GM18526 (cell line): ENCODE results near the gene MAP3K20.

Experiments used
- POLR2A ChIP-seq: IDR thresholded peaks from 3 replicates; pipeline ENCODE4 v1.6.1; 2011; ENCODE audit not compliant: insufficient read length; ENCODE audit errors: extremely low read depth

The MAP3K20 gene

GRCh38 chr2:173218326-173219056, 142.8 kb downstream of the MAP3K20 start:
- TF ChIP-seq POLR2A = no peak

- no peak for TF ChIP-seq POLR2A
Observed at GRCh38 chr2:173221132-173221695, 145.6 kb downstream of the MAP3K20 start.

DNA sequence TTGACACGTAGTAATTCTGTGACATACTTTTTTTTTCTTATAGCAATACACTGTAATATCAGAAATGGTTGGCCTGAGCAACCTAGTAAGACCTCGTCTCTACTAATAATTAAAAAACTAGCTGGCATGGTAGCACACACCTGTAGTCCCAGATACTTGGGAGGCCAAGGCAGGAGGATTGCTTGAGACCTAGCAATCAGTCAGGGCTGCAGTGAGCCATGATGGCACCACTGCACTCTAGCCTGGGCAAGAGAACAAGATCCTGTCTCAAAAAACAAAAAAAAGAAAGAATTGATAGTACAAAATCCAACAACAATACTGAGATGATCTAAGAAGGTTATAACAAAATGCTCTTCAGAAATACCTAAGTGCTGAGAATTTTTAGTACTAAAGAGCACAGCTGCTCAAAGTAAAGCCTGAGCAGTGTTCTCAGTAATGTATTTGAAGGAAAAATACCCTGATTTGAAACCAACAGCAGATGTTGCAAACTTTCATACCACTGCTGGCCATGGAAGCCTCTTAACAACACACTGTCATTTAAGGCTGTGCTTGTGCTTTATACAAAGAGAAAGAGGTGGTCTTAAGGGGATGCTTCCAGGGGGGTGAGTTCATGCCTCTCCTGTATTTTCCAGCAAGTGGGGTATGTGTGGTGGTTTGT, 146.4 kb downstream of the MAP3K20 start:
- no peak for TF ChIP-seq POLR2A

- no peak for TF ChIP-seq POLR2A
Observed at GRCh38 chr2:173223871-173224270, 148.2 kb downstream of the MAP3K20 start.

DNA sequence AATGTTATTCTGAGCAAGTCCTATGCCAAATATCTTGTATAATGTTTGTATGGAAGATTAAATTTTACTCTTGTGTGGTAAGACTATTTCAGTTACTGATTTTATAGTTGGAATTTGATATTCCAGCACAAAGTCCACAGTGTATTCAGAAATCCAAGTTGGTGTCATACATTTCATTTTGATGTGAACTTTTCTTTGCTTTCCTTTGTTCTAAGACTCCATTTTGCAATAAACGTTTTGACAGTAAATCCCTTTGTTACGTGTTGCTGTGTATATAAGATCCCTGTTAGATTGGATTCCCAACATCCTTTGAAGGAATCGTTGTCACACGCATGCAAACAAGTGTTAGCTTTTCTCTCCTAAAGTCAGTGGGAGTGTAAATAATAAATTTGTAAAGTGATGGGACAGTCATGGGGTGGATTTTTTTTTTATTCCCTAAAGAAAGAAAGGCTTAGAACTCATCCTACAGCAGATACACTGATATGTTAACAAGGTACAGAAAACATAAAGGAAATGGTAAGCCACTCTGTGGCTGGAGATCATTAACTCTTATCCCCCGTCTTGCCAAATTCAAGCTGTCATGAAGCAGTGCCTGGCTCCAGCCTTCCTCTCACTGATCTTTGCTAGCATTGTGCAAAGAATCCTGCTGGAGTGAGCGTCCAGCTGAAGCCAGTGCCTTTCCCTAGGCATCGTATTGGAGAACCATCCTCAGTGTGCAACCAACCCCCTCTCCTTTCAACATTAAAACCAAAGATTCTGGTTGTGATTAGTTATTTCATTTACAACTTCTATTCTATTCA, 151.5 kb downstream of the MAP3K20 start:
- TF ChIP-seq POLR2A = no peak

DNA sequence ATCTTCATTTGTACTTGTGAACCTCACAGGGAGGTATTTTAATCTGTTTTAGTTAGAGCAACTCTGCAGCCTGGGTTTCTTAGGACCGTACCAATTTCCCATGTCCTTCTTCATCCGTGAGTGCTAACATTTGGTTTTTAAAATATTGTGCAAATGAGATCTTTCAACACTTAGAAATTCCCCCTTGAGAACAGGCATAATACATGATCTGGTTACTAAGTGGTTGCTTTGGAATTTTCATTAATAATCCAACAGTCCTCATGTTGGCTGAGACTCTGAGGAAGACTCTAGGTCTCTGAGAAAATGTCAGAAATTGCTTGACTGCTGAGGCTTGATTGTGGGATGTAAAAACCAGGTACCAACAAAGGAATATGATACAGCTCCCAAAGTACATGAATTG, 153.4 kb downstream of the MAP3K20 start:
- no peak for TF ChIP-seq POLR2A

DNA sequence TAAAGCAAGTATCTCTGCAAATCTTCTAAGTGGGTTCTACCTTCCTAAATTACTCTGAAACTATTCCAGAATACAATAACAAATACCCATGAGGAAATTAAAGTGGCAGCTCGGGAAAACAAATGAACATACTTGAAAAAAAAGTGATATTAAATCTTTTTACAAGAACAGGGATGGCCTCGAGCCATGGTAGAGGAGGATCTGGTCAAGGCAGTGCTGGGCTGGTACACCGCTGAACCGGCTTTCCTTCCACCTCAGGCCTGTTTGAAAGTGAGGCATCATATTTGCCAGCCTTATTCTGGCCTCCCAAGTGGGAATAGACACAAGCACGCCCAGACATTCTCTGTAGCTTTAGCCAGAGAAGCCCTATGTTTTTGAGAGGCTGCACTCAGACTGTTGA, 154.5 kb downstream of the MAP3K20 start:
- TF ChIP-seq POLR2A = no peak

DNA sequence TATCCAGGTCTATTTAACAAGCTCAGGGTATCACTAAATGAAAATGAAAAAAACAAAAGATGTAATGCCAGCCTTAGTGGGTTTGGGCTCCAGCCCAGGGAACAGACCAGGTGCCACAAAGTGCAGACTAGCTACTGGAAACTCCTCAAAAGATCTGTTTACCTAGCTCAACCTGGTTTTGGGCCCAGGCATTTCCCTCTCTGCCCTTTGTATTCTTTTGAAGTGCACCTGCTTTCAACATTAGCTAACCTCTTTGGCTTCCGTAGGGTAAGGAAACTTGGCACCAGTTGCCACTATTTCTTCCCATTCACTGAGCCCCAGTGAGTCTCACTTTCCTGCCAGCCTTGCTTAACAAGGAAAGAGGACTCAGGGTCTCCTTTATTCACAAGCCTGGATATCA, 155.4 kb downstream of the MAP3K20 start:
- TF ChIP-seq POLR2A = no peak

DNA sequence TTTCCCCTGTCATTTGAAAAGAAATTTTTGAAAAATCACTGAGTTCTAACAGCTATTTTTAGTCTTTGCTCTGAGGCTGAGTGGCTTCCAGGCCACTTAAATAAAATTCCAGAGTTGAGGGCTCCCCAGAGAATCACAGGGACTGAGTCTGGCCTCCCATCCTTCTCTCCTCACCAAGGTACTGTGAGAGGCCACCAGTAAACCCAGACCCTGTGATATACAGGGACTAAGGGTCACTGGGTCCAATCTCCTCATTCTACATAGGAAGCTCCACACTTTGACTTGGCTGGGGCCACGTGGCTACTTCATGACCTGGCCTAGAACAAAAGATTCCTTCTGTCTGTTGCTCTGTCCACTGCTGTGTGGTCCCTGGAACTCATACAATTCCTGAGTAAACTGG, 155.8 kb downstream of the MAP3K20 start:
- TF ChIP-seq POLR2A = no peak

GRCh38 chr2:173232956-173233744, 157.5 kb downstream of the MAP3K20 start:
- no peak for TF ChIP-seq POLR2A

GRCh38 chr2:173235947-173236803, 160.5 kb downstream of the MAP3K20 start:
- no peak for TF ChIP-seq POLR2A

- TF ChIP-seq POLR2A = no peak
Observed at GRCh38 chr2:173238385-173238784, 162.7 kb downstream of the MAP3K20 start.

DNA sequence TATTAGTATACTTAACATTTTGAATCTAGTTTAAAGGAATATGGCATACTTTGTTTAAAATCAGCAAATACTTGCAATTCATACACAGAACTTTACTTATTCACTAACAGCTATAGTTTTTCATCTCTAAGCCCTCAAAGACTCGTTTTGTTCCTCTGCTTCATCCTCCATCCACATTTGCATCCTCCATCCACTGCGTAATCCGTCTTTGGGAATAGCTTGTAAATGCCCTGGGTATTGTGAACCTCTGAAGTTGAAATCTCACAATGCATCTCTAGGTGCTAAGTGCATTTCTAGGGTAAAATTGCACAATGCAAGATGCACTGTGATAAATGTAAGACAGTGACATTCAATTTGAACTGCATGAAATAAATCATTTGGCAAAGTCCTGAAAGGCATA, 163.2 kb downstream of the MAP3K20 start:
- TF ChIP-seq POLR2A = no peak

DNA sequence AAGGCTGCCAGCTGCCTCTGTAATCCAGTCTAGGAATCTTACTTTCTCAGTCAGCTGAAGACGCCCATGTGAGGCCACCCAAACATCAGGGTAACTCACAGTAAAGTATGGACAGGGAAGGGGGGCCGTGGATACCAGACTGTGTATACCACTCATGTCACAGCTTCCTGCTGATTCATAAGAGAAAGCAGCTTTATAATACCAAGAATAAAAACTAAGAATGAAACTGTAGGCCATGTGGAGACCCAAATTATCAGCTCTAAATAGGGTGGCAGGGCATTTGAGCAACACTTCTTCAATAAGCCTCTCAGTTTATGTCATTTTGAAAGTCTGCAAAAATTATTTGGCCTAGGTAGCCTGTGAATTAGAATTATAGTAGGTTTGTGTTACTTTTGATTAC, 164.0 kb downstream of the MAP3K20 start:
- TF ChIP-seq POLR2A = no peak
